Activated CD4-positive, alpha-beta T cell treated with anti-CD3 and anti-CD28 coated beads for 36 hours (primary cell): ENCODE measurements around the gene MRPL17. TPM values are rescaled to one million over a fixed set of nuclear protein-coding genes. Genes with fewer than 3 reads are reported as not detected.
"Not testable (repeated sequence)": the region's sequence is repeated elsewhere in the genome, so short reads cannot be mapped to it uniquely, and the experiment has no call there.

ENCODE experiments used
- ATAC-seq: fragments of 200-7000 bp; cut with Tn5 transposase; one replicate; pipeline ENCODE4 v1.10.0; 2021; ENCODE audit warnings: mild to moderate bottlenecking, moderate library complexity
- CTCF ChIA-PET: fragments of 350-600 bp; sonication (Branson Sonifier 250); formaldehyde crosslinking; loops from one replicate; lab custom pipeline; 2021; ENCODE audit warnings: antibody characterized with exemption; lab: Charles Lee
- POLR2A ChIA-PET: fragments of 350-600 bp; sonication (Branson Sonifier 250); formaldehyde crosslinking; loops from one replicate; lab custom pipeline; 2021; ENCODE audit warnings: antibody characterized with exemption, inconsistent platforms; lab: Charles Lee
- DNase-seq: peaks from one replicate; pipeline ENCODE4 v3.0.0-alpha.2; 2020
- H3K27ac Mint-ChIP-seq: one replicate; pipeline ENCODE4 v1.8.0; 2021; ENCODE audit warnings: mixed read lengths
- H3K27me3 Mint-ChIP-seq: one replicate; pipeline ENCODE4 v1.8.0; 2021; ENCODE audit warnings: mixed read lengths
- H3K36me3 Mint-ChIP-seq: one replicate; pipeline ENCODE4 v1.8.0; 2021; ENCODE audit warnings: low read depth, mixed read lengths
- H3K4me1 Mint-ChIP-seq: one replicate; pipeline ENCODE4 v1.8.0; 2021; ENCODE audit warnings: mixed read lengths
- H3K4me3 Mint-ChIP-seq: one replicate; pipeline ENCODE4 v1.8.0; 2021; ENCODE audit warnings: mild to moderate bottlenecking, moderate library complexity, mixed read lengths
- H3K9me3 Mint-ChIP-seq: one replicate; pipeline ENCODE4 v1.8.0; 2021; ENCODE audit warnings: low read depth, mixed read lengths
- intact Hi-C, 2 experiments: fragments of 100-400 bp; cut with DNase I in 1 of 2; cut with micrococcal nuclease in 1 of 2; formaldehyde crosslinking; loops; one replicate each; pipeline versions ENCODE4 v1.14.2 to v1.15.1; 2022 to 2024; cut with DNase I, micrococcal nuclease
- total RNA-seq, 2 experiments: library from RNA; stranded (reverse); gene quantifications; one replicate each; pipeline ENCODE4 v1.2.3, GENCODE V29; 2021

The MRPL17 gene
- total RNA-seq, 2 experiments from 2014 or later = 118 to 156 TPM

DNA sequence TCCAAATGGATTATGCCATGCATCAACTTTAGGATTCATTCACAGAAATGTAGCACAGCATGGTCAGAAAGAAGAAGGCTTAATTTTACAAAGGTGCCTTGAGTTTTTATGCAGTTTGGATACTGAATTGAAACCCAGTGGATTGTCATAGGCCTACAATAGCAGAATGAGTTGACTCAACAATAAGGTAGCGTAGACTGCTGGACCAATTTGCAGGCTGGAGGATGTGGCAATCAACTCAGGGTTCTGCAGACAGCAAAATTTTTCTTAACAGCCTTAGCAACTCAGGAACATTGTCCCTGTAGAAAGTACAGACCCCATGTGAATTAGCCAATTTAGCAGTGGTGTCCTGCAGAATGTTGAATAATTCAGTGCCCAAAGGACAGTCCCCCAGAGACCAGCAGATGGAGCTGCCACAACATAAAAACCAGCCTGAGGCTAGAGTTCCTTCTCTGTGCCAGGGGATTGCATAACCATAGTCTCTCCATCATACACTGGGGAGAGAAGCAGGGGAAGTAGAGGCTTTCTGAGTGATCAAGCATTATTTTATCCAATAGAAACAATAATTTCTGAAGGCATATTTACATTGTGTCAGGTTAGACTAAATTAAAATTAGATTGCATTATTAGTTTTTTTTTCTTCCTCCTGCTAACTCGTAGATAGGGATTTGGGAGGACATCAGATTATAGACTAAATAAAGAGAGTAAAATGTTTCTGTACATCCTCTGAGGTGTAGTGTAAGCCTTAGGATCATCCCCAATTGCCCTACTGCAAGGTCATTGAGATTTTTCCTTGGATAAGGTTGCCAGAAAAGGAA lies 20.3 kb upstream of the MRPL17 start:
- Mint-ChIP-seq H3K4me3 (no peak overlapping the region), H3K9me3 (no peaks in the 10 kb centered on the region), H3K36me3 (no peaks in the 10 kb centered on the region), H3K27me3 (no peaks in the 10 kb centered on the region), H3K4me1 (peaks cover 11% of the 10 kb centered on the region), H3K27ac (no peak overlapping the region)
- POLR2A ChIA-PET = no interaction called here
- peak; percentile 70 for ATAC-seq
- CTCF ChIA-PET = interaction anchor here (0.7 to 2.4 kb wide), 5 partner anchors 21 to 324 kb away, joined by 3 to 9 read pairs (median 4); no protein-coding TSS in a partner anchor
- intact Hi-C loops = loop anchor here in 1 of 2 experiments (1.0 kb wide), 1 partner anchor 54 kb away; no protein-coding TSS in a partner anchor
- DNase-seq = peak; percentile 44

DNA sequence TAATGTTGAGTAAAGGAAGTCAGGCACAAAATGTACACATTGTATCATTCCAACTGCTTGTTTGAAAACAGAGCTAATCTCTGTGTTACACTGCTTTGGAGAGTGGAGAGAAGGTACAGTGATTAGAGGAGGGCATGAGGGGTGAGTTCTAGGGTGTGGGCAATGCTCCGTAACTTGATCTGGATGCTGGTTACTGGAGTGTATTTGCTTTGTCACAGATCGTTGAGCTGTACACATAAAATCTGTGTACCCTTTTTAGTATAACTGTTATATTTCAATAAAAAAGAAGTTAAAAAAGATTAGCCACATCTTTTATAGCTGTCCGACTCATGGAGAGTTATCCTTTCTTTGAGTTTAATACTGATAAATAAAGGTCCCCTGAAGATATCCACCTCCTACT lies 18.8 kb upstream of the MRPL17 start:
- DNase-seq, POLR2A ChIA-PET, intact Hi-C loops, ATAC-seq, H3K36me3 Mint-ChIP-seq, H3K4me3 Mint-ChIP-seq, H3K27me3 Mint-ChIP-seq, H3K27ac Mint-ChIP-seq, H3K9me3 Mint-ChIP-seq: not testable (repeated sequence)
- H3K4me1 Mint-ChIP-seq = peaks cover 11% of the 10 kb centered on the region
- CTCF ChIA-PET = interaction anchor here (0.6 to 1.2 kb wide), 3 partner anchors 53 to 324 kb away, joined by 3 to 5 read pairs (median 3); no protein-coding TSS in a partner anchor

DNA sequence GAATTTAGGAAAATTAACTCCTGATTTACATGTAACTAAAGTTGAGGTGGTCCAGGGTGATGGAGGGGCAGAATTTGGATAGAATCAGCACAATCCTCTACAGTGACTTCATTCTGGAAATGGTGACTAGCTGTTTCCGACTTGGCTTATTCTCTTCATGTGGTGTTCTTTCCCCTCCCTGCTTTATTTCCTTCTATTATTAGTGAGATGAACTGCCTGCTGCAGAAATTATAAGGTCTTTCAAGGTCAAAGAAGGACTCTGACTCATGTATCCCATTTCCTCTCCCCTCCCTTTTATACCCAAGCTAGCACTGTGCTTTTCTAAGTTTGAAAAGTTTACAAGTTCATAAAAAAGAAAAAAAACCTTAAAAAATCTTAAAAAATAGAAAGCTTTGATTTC lies 12.2 kb upstream of the MRPL17 start:
- ATAC-seq = peak; percentile 42
- intact Hi-C loops = loop anchor here in 1 of 2 experiments (2.0 kb wide), 1 partner anchor 89 kb away; no protein-coding TSS in a partner anchor

DNA sequence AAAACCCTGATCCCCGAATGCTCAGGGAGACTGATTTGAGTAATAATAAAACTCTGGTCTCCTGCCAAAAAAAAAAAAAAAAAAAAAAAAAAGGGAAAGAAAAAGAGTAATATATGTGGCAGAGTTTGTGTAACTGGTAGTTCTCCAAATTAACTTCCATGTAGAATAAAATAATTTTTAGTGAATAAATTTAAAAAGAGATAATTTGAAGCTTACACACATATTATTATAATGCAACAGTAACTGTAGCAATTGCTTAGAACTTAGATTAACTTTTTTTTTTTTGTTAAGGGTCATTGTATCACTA lies 11.0 kb upstream of the MRPL17 start:
- ChIA-PET CTCF (interaction anchor here (0.6 to 1.6 kb wide), 10 partner anchors 8 to 212 kb away, joined by 3 to 9 read pairs (median 4); no protein-coding TSS in a partner anchor), POLR2A (interaction anchor here (0.6 to 0.7 kb wide), 2 partner anchors 142 to 826 kb away, joined by 3 to 4 read pairs; no protein-coding TSS in a partner anchor)
- no peak for ATAC-seq
- DNase-seq = no peak
- intact Hi-C loops = loop anchor here (1.0 to 2.0 kb wide), 2 partner anchors 11 to 87 kb away; partner anchors contain the start of gene MRPL17 (in 2 of the 2)
- Mint-ChIP-seq H3K4me3 (no peak overlapping the region), H3K9me3 (no peaks in the 10 kb centered on the region), H3K27ac (no peak overlapping the region), H3K36me3 (no peaks in the 10 kb centered on the region), H3K4me1 (peaks cover 32% of the 10 kb centered on the region), H3K27me3 (no peaks in the 10 kb centered on the region)

More for the DNA sequence above, 12.2 kb upstream of the MRPL17 start:
- Mint-ChIP-seq H3K27me3 (no peaks in the 10 kb centered on the region), H3K4me1 (peaks cover 32% of the 10 kb centered on the region), H3K4me3 (no peak overlapping the region), H3K9me3 (no peaks in the 10 kb centered on the region), H3K27ac (no peak overlapping the region), H3K36me3 (no peaks in the 10 kb centered on the region)
- no peak for DNase-seq
- ChIA-PET POLR2A (no interaction called here), CTCF (interaction anchor here (0.9 to 2.1 kb wide), 12 partner anchors 11 to 170 kb away, joined by 3 to 12 read pairs (median 4); partner anchors contain the start of genes MRPL17 and TAF10)

DNA sequence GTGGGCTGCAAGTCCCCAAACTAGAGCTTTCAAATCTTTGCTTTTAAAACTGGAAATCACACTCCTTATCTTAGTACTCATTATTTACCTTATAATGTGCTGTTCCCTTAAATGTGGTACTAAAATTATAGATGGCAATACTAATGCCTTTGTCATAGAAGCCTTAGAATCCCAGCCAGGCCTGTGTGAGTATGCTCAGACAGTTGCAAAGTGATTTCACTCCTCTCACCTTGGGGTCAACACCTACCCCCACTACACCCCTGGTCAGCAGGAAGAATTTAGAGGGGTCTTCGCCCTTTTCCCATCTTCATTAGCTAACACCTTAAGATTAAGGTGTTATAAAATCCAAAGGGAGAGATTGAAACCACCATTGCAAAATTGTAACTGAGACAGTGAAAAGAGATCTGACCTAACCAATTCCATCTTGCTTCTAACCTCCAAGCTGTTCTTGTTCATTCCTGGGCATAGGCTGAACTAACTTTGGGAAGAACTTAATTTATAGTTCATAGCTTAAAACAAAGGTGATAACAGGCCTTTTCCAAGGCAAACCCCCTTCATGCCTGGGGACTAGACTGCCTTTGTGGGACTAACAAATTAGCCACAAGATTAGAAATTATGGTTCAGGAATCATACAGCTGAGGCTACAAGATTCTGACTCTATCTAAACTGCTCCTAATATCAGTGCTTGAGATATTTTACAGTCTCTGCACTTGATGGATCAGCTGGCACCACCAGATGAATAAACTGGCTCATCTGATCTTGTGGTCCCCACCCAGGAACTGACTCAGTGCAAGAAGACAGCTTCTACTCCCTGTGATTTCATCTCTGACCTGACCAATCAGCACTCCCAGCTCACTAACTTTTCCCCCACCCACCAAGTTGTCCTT lies 10.4 kb upstream of the MRPL17 start:
- peak; percentile 75 for DNase-seq
- Mint-ChIP-seq H3K27me3 (no peaks in the 10 kb centered on the region), H3K4me1 (peaks cover 32% of the 10 kb centered on the region), H3K27ac (peak overlapping the region; percentile 20), H3K4me3 (no peak overlapping the region), H3K9me3 (no peaks in the 10 kb centered on the region), H3K36me3 (no peaks in the 10 kb centered on the region)
- ChIA-PET POLR2A (interaction anchor here (0.6 to 0.7 kb wide), 2 partner anchors 141 to 827 kb away, joined by 3 to 4 read pairs; no protein-coding TSS in a partner anchor), CTCF (interaction anchor here (0.6 to 1.6 kb wide), 9 partner anchors 9 to 212 kb away, joined by 3 to 9 read pairs (median 4); no protein-coding TSS in a partner anchor)
- intact Hi-C loops = loop anchor here (1.0 to 2.0 kb wide), 2 partner anchors 10 to 87 kb away; partner anchors contain the start of gene MRPL17 (in 2 of the 2)
- ATAC-seq = peak; percentile 92

DNA sequence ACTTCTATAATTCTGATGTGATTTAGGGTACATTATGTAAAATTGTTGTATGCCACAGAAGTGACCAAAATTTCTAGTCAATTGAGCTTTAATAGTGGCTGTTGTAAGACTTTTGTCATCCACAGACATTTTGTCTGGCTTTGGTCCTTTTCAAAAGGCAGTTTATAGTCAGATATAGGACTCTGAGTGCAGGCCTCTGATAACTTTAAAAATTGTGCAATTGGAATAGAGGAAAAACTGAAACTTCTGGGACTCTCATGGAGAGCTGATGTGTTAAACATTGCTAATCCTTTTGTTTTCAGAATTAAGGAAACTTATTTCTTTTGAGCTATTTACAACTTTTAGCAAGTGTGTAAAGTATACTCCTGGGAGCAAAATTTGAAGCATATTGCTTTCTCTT lies 9.0 kb upstream of the MRPL17 start:
- H3K9me3 Mint-ChIP-seq = no peaks in the 10 kb centered on the region
- no peaks in the 10 kb centered on the region for H3K27me3 Mint-ChIP-seq
- no peak overlapping the region for H3K4me3 Mint-ChIP-seq
- CTCF ChIA-PET = interaction anchor here (0.6 to 1.0 kb wide), 4 partner anchors 14 to 65 kb away, joined by 3 to 5 read pairs (median 4); no protein-coding TSS in a partner anchor
- H3K36me3 Mint-ChIP-seq = no peaks in the 10 kb centered on the region
- DNase-seq = no peak
- H3K4me1 Mint-ChIP-seq = peaks cover 38% of the 10 kb centered on the region
- no peak overlapping the region for H3K27ac Mint-ChIP-seq
- intact Hi-C loops = no loop called here
- POLR2A ChIA-PET = no interaction called here
- ATAC-seq = no peak

DNA sequence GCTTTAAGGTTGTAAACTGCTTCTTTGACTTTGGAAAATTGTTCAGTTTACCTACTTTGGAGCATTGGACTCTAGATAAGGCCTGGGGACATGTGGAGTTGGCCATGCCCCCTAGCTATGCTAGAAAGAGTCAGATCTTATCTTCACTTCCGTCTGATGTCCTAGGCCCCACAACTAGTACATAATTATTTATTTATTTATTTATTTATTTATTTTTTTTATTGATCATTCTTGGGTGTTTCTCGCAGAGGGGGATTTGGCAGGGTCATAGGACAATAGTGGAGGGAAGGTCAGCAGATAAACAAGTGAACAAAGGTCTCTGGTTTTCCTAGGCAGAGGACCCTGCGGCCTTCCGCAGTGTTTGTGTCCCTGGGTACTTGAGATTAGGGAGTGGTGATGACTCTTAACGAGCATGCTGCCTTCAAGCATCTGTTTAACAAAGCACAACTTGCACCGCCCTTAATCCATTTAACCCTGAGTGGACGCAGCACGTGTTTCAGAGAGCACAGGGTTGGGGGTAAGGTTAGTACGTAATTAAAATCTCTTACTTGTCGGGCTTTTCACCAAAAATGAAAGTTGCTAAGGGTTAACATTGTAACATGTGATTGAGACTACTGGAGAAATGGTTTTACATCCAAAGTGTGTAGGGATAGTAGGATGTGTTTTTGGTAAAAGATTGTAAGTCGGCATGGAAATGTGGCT lies 7.4 kb upstream of the MRPL17 start:
- DNase-seq, POLR2A ChIA-PET, H3K27me3 Mint-ChIP-seq, intact Hi-C loops, ATAC-seq, H3K4me3 Mint-ChIP-seq, H3K9me3 Mint-ChIP-seq, H3K36me3 Mint-ChIP-seq, H3K27ac Mint-ChIP-seq: not testable (repeated sequence)
- CTCF ChIA-PET = interaction anchor here (0.6 kb wide), 1 partner anchor 7 kb away, joined by 3 read pairs; the partner anchor contains the start of gene MRPL17
- peaks cover 32% of the 10 kb centered on the region for H3K4me1 Mint-ChIP-seq

DNA sequence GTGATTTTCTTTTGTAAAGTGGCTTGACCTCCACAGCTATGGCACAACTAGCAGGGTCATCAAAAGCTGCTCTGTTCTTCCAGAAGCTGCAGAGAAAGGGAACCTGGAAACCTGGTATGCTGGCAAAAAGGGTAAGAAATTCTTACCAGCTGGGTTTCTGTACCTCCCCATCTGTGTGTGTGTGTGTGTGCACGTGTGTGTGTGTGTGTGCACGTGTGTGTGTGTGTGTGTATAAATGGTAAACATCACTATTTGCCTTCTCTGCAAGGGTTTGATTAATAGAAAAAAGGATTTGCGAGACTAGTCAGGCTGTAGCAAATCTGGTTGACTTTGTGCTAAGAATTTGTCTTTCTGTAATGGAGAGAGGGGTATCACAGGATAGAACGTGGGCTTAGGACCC lies 4.7 kb upstream of the MRPL17 start:
- no peaks in the 10 kb centered on the region for H3K9me3 Mint-ChIP-seq
- H3K36me3 Mint-ChIP-seq = peaks cover 4% of the 10 kb centered on the region
- ATAC-seq (no peak), DNase-seq (no peak)
- CTCF ChIA-PET = interaction anchor here (0.6 to 2.0 kb wide), 6 partner anchors 18 to 187 kb away, joined by 3 to 12 read pairs (median 3); no protein-coding TSS in a partner anchor
- H3K27ac Mint-ChIP-seq = no peak overlapping the region
- POLR2A ChIA-PET = no interaction called here
- peaks cover 14% of the 10 kb centered on the region for H3K4me1 Mint-ChIP-seq
- no peaks in the 10 kb centered on the region for H3K27me3 Mint-ChIP-seq
- H3K4me3 Mint-ChIP-seq = no peak overlapping the region
- intact Hi-C loops = loop anchor here in 1 of 2 experiments (10.0 kb wide), 1 partner anchor 273 kb away; the partner anchor contains the start of gene APBB1

DNA sequence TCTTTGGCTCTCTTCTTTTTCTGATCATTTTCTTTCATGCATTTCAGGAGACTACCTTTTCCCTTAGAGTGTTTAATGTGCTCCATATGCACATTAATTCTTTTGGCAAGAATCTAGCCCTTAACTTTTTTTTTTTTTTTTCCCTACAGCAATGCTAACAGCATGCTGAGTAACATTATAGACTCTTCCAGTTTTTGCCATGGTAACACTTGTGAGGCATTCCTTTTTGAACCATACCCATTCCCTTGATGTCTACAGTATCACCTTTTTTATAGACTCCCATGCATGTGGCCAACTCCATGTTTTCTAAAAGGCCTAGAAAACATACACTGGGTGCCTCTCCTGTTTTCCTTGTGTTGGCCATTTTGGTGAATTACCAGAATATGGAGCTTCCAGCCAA lies 2.9 kb upstream of the MRPL17 start:
- Mint-ChIP-seq H3K4me1 (peaks cover 18% of the 10 kb centered on the region), H3K9me3 (no peaks in the 10 kb centered on the region), H3K4me3 (no peak overlapping the region), H3K36me3 (peaks cover 23% of the 10 kb centered on the region), H3K27ac (no peak overlapping the region), H3K27me3 (no peaks in the 10 kb centered on the region)
- DNase-seq = no peak
- POLR2A ChIA-PET = no interaction called here
- ATAC-seq = no peak
- CTCF ChIA-PET = interaction anchor here (0.6 to 1.1 kb wide), 3 partner anchors 19 to 111 kb away, joined by 3 to 4 read pairs (median 3); partner anchors contain the start of gene ILK
- intact Hi-C loops = loop anchor here in 1 of 2 experiments (10.0 kb wide), 1 partner anchor 271 kb away; the partner anchor contains the start of gene APBB1

DNA sequence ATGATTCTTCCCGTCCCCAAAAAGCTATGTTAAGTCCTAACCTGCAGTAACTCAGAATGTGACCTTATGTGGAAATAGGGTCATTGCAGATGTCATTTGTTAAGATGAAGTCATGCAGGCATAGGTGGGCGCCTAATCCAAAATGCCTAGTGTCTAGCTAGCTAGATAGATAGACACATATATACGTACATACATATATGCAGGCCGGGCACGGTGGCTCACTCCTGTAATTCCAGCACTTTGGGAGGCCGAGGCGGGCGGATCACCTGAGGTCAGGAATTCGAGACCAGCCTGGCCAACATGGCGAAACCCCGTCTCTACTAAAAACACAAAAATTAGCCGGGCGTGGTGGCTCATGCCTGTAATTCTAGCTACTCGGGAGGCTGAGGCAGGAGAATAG lies 928 bp upstream of the MRPL17 start:
- Mint-ChIP-seq H3K4me1 (peaks cover 28% of the 10 kb centered on the region), H3K27ac (peak overlapping the region; percentile 100), H3K36me3 (peaks cover 41% of the 10 kb centered on the region), H3K4me3 (peak overlapping the region; percentile 97)
- H3K9me3 Mint-ChIP-seq, ATAC-seq, POLR2A ChIA-PET, H3K27me3 Mint-ChIP-seq: not testable (repeated sequence)
- CTCF ChIA-PET = interaction anchor here (0.6 to 3.1 kb wide), 17 partner anchors 12 to 887 kb away, joined by 3 to 19 read pairs (median 9); partner anchors contain the start of genes ILK, TAF10 and TPP1
- intact Hi-C loops = loop anchor here in 1 of 2 experiments (10.0 kb wide), 1 partner anchor 269 kb away; the partner anchor contains the start of gene APBB1
- peak; percentile 27 for DNase-seq
